HEK293T (cell line): ENCODE data around the gene IL17B.

Experiments used
- CTCF ChIA-PET: fragments of 350-600 bp; formaldehyde crosslinking; extraction: SDS; loops from one replicate; lab custom pipeline; 2021; ENCODE audit warnings: antibody characterized with exemption, inconsistent platforms; lab: Yijun Ruan, JAX
- POLR2A ChIA-PET: fragments of 350-600 bp; formaldehyde crosslinking; extraction: SDS; loops from one replicate; lab custom pipeline; 2020; ENCODE audit warnings: antibody characterized with exemption, inconsistent platforms; lab: Yijun Ruan, JAX
- DNase-seq: peaks from one replicate; pipeline ENCODE4 v3.0.0; 2012; ENCODE audit warnings: mixed read lengths; ENCODE audit errors: extremely low spot score
- ARNT ChIP-seq: fragments of 450-650 bp; IDR thresholded peaks from 2 replicates; pipeline ENCODE4 v1.6.1; 2017; ENCODE audit warnings: mild to moderate bottlenecking
- BHLHE40 ChIP-seq: fragments of 450-650 bp; IDR thresholded peaks from 2 replicates; pipeline ENCODE4 v1.6.1; 2016; ENCODE audit warnings: mild to moderate bottlenecking, moderate library complexity, borderline replicate concordance
- CTBP1 ChIP-seq: fragments of 450-650 bp; IDR thresholded peaks from 2 replicates; pipeline ENCODE4 v1.6.1; 2016; ENCODE audit warnings: borderline replicate concordance
- ELF4 ChIP-seq: fragments of 450-650 bp; IDR thresholded peaks from 2 replicates; pipeline ENCODE4 v1.6.1; 2017; ENCODE audit warnings: antibody characterized with exemption
- FOXA1 ChIP-seq: fragments of 450-650 bp; IDR thresholded peaks from 2 replicates; pipeline ENCODE4 v1.6.1; 2016; ENCODE audit warnings: mild to moderate bottlenecking
- FOXK2 ChIP-seq: fragments of 450-650 bp; IDR thresholded peaks from 2 replicates; pipeline ENCODE4 v1.6.1; 2016; ENCODE audit warnings: mild to moderate bottlenecking
- FOXM1 ChIP-seq: fragments of 450-650 bp; IDR thresholded peaks from 2 replicates; pipeline ENCODE4 v1.6.1; 2017; ENCODE audit warnings: mild to moderate bottlenecking, borderline replicate concordance
- HDGF ChIP-seq: fragments of 450-650 bp; IDR thresholded peaks from 2 replicates; pipeline ENCODE4 v1.6.1; 2017; ENCODE audit warnings: antibody characterized with exemption, borderline replicate concordance
- L3MBTL2 ChIP-seq: fragments of 450-650 bp; conservative IDR thresholded peaks from 2 replicates; pipeline ENCODE4 v1.6.1; 2016; ENCODE audit warnings: mild to moderate bottlenecking
- LEF1 ChIP-seq: fragments of 450-650 bp; IDR thresholded peaks from 2 replicates; pipeline ENCODE4 v1.6.1; 2017; ENCODE audit warnings: mild to moderate bottlenecking, borderline replicate concordance
- NFRKB ChIP-seq: fragments of 450-650 bp; IDR thresholded peaks from 2 replicates; pipeline ENCODE4 v1.6.1; 2016; ENCODE audit warnings: mild to moderate bottlenecking, moderate library complexity
- PKNOX1 ChIP-seq: fragments of 450-650 bp; IDR thresholded peaks from 2 replicates; pipeline ENCODE4 v1.6.1; 2016
- SP1 ChIP-seq: fragments of 450-650 bp; IDR thresholded peaks from 2 replicates; pipeline ENCODE4 v1.6.1; 2017
- SUZ12 ChIP-seq: fragments of 450-650 bp; IDR thresholded peaks from 2 replicates; pipeline ENCODE4 v1.6.1; 2016; ENCODE audit warnings: mild to moderate bottlenecking
- TARDBP ChIP-seq: fragments of 450-650 bp; IDR thresholded peaks from 2 replicates; pipeline ENCODE4 v1.6.1; 2016
- ZNF384 ChIP-seq: fragments of 450-650 bp; IDR thresholded peaks from 2 replicates; pipeline ENCODE4 v1.6.1; 2016

The IL17B gene

GRCh38 chr5:149389552-149390495, 10.7 kb upstream of the IL17B start:
- POLR2A ChIA-PET: no interaction called here
- CTCF ChIA-PET: interaction anchor here (0.7 to 1.4 kb wide), 5 partner anchors 8 to 45 kb away, joined by 3 to 4 read pairs (median 3); no protein-coding TSS in a partner anchor
- DNase-seq: no peak
- TF ChIP-seq CTBP1: no peak
- no peak for TF ChIP-seq L3MBTL2
- no peak for TF ChIP-seq HDGF

DNA sequence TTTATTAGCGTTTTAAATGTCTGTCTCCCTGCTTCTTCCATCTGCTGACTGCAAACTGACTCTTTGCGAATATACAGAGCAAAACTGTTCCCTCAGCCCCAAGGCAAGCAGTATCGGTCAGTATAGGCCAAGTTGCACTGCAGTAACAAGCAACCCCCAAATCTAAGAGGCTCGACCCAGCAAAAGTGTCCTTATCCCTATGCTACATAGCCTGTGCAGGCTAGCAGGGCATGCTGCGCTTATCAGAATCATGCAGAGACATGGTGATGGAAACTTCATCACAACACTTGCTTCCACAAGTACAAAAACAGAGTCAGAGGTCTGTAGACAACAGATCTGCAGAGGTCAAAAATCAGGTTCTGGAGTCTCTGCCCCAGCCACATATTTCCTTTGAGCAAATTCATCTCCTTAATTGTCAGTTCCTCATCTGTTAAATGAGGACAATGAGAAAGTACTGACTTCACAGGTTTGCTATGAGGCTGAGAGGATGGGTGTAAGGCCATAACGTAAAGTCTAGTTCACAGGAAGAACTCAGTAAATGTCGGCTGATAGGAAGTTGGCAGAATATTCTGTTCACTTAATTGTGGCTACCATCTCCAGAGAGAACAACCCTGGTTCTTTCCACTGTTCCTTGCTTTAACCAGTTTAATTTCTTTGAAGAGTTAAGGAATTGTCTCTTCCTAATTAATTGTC, 9.6 kb upstream of the IL17B start:
- POLR2A ChIA-PET: no interaction called here

GRCh38 chr5:149387982-149388381, 8.9 kb upstream of the IL17B start:
- CTCF ChIA-PET: interaction anchor here (0.6 to 8.2 kb wide), 2 partner anchors 46 to 61 kb away, joined by 3 to 87 read pairs; no protein-coding TSS in a partner anchor
- no peak for DNase-seq
- TF ChIP-seq NFRKB (no peak), TARDBP (no peak), ZNF384 (no peak), ELF4 (no peak), SUZ12 (no peak), CTBP1 (no peak), L3MBTL2 (no peak), FOXK2 (no peak), ARNT (no peak), HDGF (no peak)
- POLR2A ChIA-PET: no interaction called here

More for the DNA sequence above, 9.6 kb upstream of the IL17B start:
- CTCF ChIA-PET: interaction anchor here (1.4 kb wide), 1 partner anchor 45 kb away, joined by 3 read pairs; no protein-coding TSS in a partner anchor
- TF ChIP-seq ZNF384 (no peak), FOXA1 (no peak), SP1 (no peak), ELF4 (no peak), LEF1 (no peak), HDGF (no peak), L3MBTL2 (no peak), ARNT (no peak), CTBP1 (no peak), FOXM1 (no peak), NFRKB (no peak), BHLHE40 (no peak)
- DNase-seq: no peak

DNA sequence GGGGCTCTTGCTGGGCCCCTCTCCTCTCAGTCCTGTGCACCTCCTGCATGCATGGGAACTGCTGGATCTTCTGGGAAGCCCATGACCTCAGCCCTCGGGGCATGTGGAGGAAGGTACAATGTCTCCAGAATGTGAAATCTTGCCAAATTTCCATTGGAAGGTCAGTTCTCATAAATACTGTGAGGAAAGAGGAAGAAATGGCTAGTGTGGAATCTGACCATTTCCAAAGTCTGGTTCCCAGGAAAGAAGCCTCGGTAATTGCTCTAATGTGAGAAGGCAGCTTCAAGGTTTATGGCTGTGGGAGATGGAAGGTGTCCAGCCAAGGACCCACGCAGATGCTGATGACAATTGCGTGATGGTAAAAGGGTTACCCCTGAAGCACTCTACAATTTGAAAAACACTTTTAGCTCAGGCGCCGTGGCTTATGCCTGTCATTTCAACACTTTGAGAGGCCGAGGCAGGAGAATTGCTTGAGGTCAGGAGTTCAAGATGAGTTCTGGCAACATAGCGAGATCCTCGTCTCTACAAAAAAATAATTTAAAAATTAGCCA, 8.1 kb upstream of the IL17B start:
- no peak for DNase-seq
- TF ChIP-seq TARDBP (no peak), SUZ12 (no peak), HDGF (no peak), CTBP1 (no peak), LEF1 (no peak), FOXM1 (no peak), NFRKB (no peak), SP1 (no peak), FOXA1 (no peak), FOXK2 (no peak)
- CTCF ChIA-PET: interaction anchor here (1.8 to 8.2 kb wide), 2 partner anchors 19 to 47 kb away, joined by 4 to 87 read pairs; no protein-coding TSS in a partner anchor
- POLR2A ChIA-PET: no interaction called here

DNA sequence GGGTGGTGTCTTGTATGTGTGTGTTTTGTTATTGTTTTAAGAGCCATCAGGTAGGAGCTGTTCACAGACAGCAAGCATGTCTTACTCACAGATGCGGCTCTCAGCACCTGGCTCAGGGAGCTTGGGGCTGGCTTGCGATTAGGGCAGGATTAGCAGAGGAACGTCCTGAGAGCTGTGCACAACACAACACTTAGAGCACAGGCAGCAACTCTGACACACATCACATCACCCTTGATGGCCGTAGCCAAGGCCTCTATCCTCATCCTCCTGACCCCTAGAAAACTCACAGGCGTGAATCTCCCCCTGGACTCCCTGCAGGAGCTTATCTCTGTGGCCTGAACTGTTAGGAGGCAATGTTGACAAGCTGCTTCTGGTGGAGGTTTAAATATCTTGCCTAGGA, 7.1 kb upstream of the IL17B start:
- TF ChIP-seq ARNT (no peak), ZNF384 (no peak), FOXK2 (no peak), FOXM1 (no peak), PKNOX1 (no peak), CTBP1 (no peak), FOXA1 (no peak), LEF1 (no peak), HDGF (no peak), TARDBP (no peak), ELF4 (no peak), NFRKB (no peak)
- DNase-seq: no peak
- POLR2A ChIA-PET: interaction anchor here (0.9 kb wide), 1 partner anchor 41 kb away, joined by 4 read pairs; no protein-coding TSS in a partner anchor
- CTCF ChIA-PET: interaction anchor here (0.6 to 8.2 kb wide), 5 partner anchors 10 to 180 kb away, joined by 3 to 87 read pairs (median 4); no protein-coding TSS in a partner anchor

- no peak for DNase-seq
- TF ChIP-seq TARDBP (no peak), ZNF384 (no peak), ELF4 (no peak), BHLHE40 (no peak), ARNT (no peak), SUZ12 (no peak), SP1 (no peak)
- ChIA-PET CTCF (interaction anchor here (8.2 kb wide), 1 partner anchor 50 kb away, joined by 87 read pairs; no protein-coding TSS in a partner anchor), POLR2A (no interaction called here)
These were observed 4.3 kb upstream of the IL17B start for GRCh38 chr5:149383399-149383798.
